ENCODE measurements around the gene IFI27L2. TPM values are rescaled to one million over a fixed set of nuclear protein-coding genes. Genes with fewer than 3 reads are reported as not detected.

Gene IFI27L2
- total RNA-seq, 2 experiments from 2014 or later = 76.4 to 77.9 TPM

DNA sequence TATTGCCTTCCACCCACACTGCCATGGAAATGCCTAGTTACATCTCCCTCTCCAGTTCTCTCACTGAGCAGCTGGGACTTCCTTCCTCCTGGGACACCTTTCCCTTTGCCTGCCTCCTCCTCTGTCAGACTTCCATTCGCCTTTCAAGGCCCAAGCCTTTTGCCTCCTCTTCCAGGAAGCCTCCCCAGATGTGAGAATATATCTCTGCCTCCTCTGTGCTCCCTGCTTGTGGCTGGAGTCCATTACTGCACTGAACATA lies 3.1 kb downstream of the IFI27L2 start:
- Mint-ChIP-seq H3K27me3 (peaks cover 12% of the 10 kb centered on the region), H3K4me3 (no peak overlapping the region), H3K27ac (no peak overlapping the region), H3K4me1 (peaks cover 11% of the 10 kb centered on the region), H3K9me3 (peaks cover 3% of the 10 kb centered on the region), H3K36me3 (no peaks in the 10 kb centered on the region)
- no peak for ATAC-seq (ENCODE audit: low read depth)
- no peak for DNase-seq
- POLR2A ChIA-PET = interaction anchor here (1.5 kb wide), 1 partner anchor 12 kb away, joined by 3 read pairs; no protein-coding TSS in a partner anchor

DNA sequence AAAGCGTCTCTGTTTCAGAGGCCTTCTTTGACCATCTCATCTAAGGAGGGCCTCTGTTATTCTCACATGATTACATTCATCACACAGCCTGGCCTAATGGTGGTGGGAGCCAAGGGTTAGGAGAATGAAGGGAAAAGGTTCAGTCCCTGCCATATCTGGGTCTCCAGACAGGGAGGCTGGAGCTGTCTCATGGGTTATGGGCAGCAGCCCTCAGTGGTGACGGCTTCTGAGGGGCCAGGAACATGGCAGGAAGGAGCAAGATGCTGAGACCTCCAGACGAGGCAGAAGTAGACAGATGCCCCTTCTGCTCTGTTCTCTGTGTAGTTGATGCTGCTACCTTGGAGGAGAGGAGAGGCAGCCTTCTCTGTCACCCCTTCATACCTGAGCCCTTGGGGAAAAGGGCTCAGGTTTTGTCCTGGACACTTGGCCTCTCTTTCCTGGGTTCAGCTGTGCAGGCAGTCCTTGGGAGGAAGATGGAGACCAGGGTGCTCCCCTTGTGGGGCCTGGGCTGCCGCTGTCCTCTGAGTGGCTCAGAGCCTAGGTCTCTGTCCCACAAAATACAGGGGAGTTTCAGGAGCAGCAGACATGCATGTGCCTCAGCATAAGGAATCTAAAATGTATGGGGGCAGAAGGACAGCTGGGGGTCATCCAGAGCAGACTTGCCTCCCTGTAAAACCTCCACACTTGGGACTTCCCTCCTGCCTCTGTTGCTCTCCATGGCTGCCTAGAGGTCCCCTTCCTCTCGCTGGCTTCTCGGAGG lies 3.6 kb downstream of the IFI27L2 start:
- peaks cover 9% of the 10 kb centered on the region for H3K27me3 Mint-ChIP-seq
- peaks cover 7% of the 10 kb centered on the region for H3K9me3 Mint-ChIP-seq
- POLR2A ChIA-PET = interaction anchor here (1.2 to 1.5 kb wide), 2 partner anchors 11 to 12 kb away, joined by 3 to 4 read pairs; no protein-coding TSS in a partner anchor
- H3K4me3 Mint-ChIP-seq = no peak overlapping the region
- no peak overlapping the region for H3K27ac Mint-ChIP-seq
- DNase-seq (no peak), ATAC-seq (ENCODE audit: low read depth) (no peak)
- H3K36me3 Mint-ChIP-seq = no peaks in the 10 kb centered on the region
- H3K4me1 Mint-ChIP-seq = peaks cover 11% of the 10 kb centered on the region

DNA sequence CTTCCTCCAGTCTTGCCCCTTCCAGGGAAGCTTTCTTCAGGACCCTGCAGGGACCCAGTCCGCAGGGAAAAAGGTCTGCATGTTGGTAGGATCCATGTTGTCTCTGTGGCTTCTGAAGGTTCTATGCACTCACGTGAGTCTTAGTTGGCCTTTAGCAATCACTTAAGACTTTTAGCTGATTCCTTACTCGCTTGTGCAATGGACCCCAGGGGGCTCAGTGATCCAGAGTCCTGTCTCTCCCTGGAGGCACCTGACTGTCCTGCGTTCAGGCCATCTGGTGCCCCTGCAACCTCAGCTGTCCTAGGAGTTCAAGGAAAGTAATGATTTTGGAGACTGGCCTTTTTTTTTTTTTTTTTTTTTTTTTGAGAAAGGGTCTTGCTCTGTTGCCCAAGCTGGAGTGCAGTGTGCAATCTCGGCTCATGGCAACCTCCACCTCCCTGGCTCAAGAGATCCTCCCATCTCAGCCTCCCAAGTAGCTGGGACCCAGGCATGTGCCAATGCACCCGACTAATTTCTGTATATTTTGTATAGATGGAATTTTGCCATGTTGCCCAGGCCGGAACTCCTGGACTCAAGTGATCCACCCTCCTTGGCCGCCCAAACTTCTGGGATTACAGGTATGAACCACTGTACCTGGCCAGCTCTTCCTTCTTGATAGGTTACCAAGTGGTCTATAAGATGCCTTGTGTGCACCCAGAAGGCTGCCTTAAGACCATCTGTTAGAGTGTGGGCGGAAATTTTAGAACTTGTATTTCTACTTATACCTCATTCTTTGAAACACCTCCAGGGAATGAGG lies 4.6 kb downstream of the IFI27L2 start:
- no peak overlapping the region for H3K4me3 Mint-ChIP-seq
- H3K9me3 Mint-ChIP-seq = peaks cover 13% of the 10 kb centered on the region
- POLR2A ChIA-PET = interaction anchor here (0.9 to 1.5 kb wide), 3 partner anchors 10 to 44 kb away, joined by 3 to 4 read pairs (median 4); partner anchors contain the start of genes DDX24, IFI27 and IFI27L1
- no peak overlapping the region for H3K27ac Mint-ChIP-seq
- peaks cover 5% of the 10 kb centered on the region for H3K4me1 Mint-ChIP-seq
- DNase-seq (no peak), ATAC-seq (ENCODE audit: low read depth) (no peak)
- no peaks in the 10 kb centered on the region for H3K36me3 Mint-ChIP-seq
- H3K27me3 Mint-ChIP-seq = peaks cover 6% of the 10 kb centered on the region

DNA sequence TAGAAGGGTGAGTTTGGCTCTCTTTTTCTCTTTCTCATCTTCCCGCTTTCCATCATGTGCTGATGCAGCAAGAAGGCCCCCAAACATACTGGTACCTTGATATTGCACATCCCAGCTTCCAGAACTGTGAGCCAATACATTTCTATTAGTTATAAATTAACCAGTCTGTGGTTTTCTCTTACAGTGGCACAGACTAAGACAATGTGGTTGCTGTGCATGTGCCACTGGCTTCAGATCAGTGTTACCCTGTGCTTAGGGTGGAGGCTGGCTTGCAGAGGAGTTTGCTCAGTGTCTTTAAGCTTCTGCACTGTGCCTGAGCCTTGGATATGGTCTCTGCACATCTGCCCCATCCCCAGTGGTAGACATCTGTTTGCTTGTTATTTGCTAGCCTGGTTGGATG lies 5.5 kb downstream of the IFI27L2 start:
- H3K9me3 Mint-ChIP-seq = peaks cover 18% of the 10 kb centered on the region
- ATAC-seq (ENCODE audit: low read depth) = no peak
- no peak overlapping the region for H3K4me3 Mint-ChIP-seq
- DNase-seq = no peak
- peaks cover 5% of the 10 kb centered on the region for H3K4me1 Mint-ChIP-seq
- peaks cover 9% of the 10 kb centered on the region for H3K27me3 Mint-ChIP-seq
- H3K27ac Mint-ChIP-seq = no peak overlapping the region
- no peaks in the 10 kb centered on the region for H3K36me3 Mint-ChIP-seq
- POLR2A ChIA-PET = interaction anchor here (1.5 kb wide), 1 partner anchor 13 kb away, joined by 3 read pairs; the partner anchor contains the start of gene IFI27

DNA sequence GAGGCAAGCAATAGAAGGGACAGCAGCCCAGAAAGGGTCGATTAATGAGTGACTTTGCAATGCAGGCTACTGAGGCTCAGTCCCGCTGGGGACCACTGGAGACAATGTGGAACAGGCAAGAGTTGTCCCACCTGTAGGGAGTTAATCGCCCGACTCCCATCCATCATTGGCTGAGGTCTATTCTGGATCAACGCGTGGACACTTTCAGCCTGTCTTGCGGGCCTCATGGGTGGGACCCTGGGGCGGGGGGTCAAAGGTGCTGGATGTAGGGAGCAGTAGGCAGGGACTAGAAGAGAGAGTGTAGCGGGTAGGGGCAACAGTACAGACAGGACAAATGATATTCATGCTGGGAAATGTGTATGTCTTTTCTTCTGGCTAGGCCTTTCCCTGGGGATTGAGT lies 6.1 kb downstream of the IFI27L2 start:
- peaks cover 9% of the 10 kb centered on the region for H3K27me3 Mint-ChIP-seq
- H3K4me3 Mint-ChIP-seq = no peak overlapping the region
- no peak for ATAC-seq (ENCODE audit: low read depth)
- DNase-seq = no peak
- peaks cover 18% of the 10 kb centered on the region for H3K9me3 Mint-ChIP-seq
- POLR2A ChIA-PET = interaction anchor here (1.5 kb wide), 1 partner anchor 13 kb away, joined by 3 read pairs; the partner anchor contains the start of gene IFI27
- no peaks in the 10 kb centered on the region for H3K36me3 Mint-ChIP-seq
- H3K4me1 Mint-ChIP-seq = peaks cover under 1% of the 10 kb centered on the region
- no peak overlapping the region for H3K27ac Mint-ChIP-seq

DNA sequence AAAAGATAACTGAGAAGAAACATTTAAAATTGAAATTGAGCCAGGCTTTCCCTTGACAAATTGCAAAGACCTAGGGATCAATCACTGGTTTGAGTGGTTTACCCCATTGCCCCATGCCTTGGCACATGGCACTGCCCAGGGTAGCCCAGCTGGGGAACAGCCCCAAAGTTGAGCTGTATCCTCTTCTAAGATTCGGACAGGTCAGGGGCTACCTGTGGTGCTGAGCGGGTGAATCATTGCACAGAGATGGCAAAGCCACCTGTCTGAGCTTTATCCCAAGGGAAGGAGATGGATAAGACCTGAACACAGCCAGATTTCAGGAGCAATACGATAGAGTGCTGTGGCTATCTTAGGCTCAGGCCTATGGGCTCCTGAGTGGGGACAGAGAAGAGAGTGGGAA lies 7.0 kb downstream of the IFI27L2 start:
- Mint-ChIP-seq H3K27ac (no peak overlapping the region), H3K9me3 (peaks cover 18% of the 10 kb centered on the region)

DNA sequence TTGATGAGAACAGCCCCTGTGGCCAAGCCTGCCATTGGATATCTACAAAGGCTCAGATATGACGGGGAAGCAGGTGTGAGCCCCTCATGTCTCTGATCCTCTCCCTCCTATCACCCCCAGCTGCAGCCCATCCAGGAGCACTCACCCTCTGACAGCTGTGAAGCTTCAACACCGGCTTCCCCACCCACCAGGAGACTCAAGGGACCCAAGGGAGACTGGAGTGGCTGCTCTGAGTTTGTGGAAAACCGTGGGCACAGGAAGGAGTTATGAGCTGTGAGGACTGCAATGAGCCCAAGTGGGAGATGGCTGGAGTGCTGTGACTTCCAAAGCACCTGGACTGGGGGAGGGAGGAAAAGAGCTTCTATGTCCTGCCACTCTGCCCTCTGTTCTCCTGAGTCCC lies 7.9 kb downstream of the IFI27L2 start:
- Mint-ChIP-seq H3K4me3 (no peak overlapping the region), H3K4me1 (peaks cover 11% of the 10 kb centered on the region), H3K9me3 (peaks cover 18% of the 10 kb centered on the region), H3K27me3 (peaks cover 10% of the 10 kb centered on the region), H3K27ac (no peak overlapping the region), H3K36me3 (no peaks in the 10 kb centered on the region)
- ATAC-seq (ENCODE audit: low read depth) = no peak
- no peak for DNase-seq
- POLR2A ChIA-PET = no interaction called here

More for the DNA sequence above, 7.0 kb downstream of the IFI27L2 start:
- DNase-seq (no peak), ATAC-seq (ENCODE audit: low read depth) (no peak)
- POLR2A ChIA-PET = no interaction called here
- Mint-ChIP-seq H3K4me1 (peaks cover 8% of the 10 kb centered on the region), H3K4me3 (no peak overlapping the region), H3K36me3 (no peaks in the 10 kb centered on the region), H3K27me3 (peaks cover 10% of the 10 kb centered on the region)

DNA sequence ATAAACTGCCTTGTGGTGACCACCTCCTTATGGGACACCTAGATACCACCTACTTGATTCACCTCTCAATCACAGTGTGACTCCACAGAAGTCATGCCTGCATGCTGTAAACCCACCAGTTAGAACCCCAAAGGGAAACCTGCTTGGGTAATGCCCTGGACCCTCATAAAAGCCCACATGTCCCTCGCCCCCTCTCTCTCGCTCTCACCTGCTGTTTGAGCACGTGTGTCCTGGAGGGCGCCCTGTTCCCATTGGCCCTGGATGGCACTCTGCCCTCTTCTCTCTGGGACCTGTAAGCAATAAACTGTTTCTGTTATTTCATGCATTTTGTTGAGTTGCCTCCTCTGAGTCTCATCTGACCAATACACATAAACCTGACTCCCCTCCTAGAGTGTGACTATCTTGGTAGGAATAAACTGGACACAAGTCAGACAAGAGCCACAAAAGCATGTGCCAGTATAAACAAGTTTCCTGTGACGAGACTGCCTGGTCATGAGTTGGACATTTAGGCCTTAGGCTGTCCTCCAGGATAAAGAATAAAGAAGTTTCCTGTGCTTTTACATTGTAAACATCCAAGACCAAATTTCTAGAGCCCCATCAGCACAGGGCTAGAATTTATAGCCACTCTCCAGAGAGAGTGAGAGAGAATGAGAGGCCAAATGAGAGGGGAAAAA lies 8.6 kb downstream of the IFI27L2 start:
- H3K27ac Mint-ChIP-seq = no peak overlapping the region
- DNase-seq = no peak
- H3K27me3 Mint-ChIP-seq = peaks cover 10% of the 10 kb centered on the region
- no peak overlapping the region for H3K4me3 Mint-ChIP-seq
- H3K4me1 Mint-ChIP-seq = peaks cover 11% of the 10 kb centered on the region
- H3K36me3 Mint-ChIP-seq = no peaks in the 10 kb centered on the region
- no peak for ATAC-seq (ENCODE audit: low read depth)
- peaks cover 18% of the 10 kb centered on the region for H3K9me3 Mint-ChIP-seq
- POLR2A ChIA-PET = no interaction called here

DNA sequence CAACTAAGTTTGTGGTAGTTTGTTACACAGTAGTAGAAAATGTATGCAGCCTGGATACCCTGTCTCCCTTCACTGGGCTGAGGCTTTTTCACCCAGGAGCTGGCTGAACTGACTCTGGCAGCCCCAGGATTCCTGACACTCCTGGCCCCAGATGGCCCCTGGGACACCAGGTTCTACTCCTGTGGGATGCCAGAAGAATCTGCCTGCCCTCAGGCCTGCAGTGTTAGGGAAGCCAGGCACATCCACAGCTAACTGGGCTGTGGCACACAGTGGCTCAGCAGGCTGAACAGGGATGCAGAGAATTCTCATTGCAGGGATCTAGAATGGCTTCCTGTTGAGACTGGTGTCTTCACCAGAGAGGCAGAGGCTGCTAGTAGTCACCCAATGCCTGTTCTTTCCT lies 10.3 kb downstream of the IFI27L2 start:
- Mint-ChIP-seq H3K4me3 (no peak overlapping the region), H3K36me3 (peaks cover 4% of the 10 kb centered on the region), H3K9me3 (peaks cover 18% of the 10 kb centered on the region), H3K4me1 (peaks cover 20% of the 10 kb centered on the region), H3K27ac (no peak overlapping the region), H3K27me3 (peaks cover 9% of the 10 kb centered on the region)
- DNase-seq (no peak), ATAC-seq (ENCODE audit: low read depth) (no peak)
- POLR2A ChIA-PET = interaction anchor here (1.0 kb wide), 1 partner anchor 9 kb away, joined by 5 read pairs; no protein-coding TSS in a partner anchor

DNA sequence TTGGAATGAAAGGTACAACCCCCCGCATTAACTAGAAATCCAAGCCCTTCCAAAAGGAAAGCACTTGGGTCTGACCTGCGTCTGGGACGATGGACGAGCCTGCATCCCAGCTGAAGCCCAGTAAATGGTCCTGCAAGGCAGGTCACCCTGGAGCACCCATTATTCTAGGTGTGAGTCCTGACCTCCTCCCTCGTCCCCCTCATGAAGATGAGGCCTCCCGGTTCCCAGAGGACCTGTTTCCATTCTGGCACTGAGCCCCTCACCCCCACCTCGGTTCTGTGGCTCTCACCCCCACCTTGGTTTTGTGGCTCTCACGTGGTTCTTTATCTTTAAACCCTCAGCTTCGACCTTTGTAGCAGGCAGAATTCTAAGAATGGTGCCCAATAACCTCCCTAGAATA lies 11.5 kb downstream of the IFI27L2 start:
- DNase-seq (no peak), ATAC-seq (ENCODE audit: low read depth) (no peak)
- Mint-ChIP-seq H3K27me3 (peaks cover 9% of the 10 kb centered on the region), H3K27ac (no peak overlapping the region), H3K4me3 (no peak overlapping the region), H3K36me3 (peaks cover 4% of the 10 kb centered on the region), H3K9me3 (peaks cover 16% of the 10 kb centered on the region), H3K4me1 (peaks cover 24% of the 10 kb centered on the region)
- POLR2A ChIA-PET = no interaction called here

DNA sequence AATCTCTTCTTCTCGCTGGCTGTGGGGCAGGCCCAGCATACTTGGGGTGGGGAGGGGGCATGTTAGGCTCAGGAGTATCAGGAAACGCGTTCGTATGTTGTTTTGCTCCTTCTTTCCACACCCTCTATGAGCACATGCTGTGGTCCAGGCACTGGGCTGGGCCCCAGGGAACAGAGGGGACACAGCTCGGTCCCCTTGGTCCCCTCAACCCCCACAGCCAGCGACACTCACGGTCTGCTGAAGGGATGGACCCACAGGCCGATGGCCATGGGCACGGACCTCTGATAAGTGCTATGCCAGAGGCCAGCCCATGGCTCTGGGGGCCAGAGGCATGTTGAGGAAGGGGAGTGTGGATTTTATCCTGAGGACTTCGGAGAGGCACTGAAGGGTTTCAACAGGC lies 12.7 kb downstream of the IFI27L2 start:
- Mint-ChIP-seq H3K4me1 (peaks cover 31% of the 10 kb centered on the region), H3K27ac (no peak overlapping the region), H3K36me3 (peaks cover 12% of the 10 kb centered on the region), H3K27me3 (peaks cover 9% of the 10 kb centered on the region), H3K4me3 (no peak overlapping the region), H3K9me3 (peaks cover 15% of the 10 kb centered on the region)
- ATAC-seq (ENCODE audit: low read depth) (no peak), DNase-seq (no peak)
- POLR2A ChIA-PET = interaction anchor here (1.0 kb wide), 1 partner anchor 13 kb away, joined by 3 read pairs; the partner anchor contains the start of gene IFI27L2

DNA sequence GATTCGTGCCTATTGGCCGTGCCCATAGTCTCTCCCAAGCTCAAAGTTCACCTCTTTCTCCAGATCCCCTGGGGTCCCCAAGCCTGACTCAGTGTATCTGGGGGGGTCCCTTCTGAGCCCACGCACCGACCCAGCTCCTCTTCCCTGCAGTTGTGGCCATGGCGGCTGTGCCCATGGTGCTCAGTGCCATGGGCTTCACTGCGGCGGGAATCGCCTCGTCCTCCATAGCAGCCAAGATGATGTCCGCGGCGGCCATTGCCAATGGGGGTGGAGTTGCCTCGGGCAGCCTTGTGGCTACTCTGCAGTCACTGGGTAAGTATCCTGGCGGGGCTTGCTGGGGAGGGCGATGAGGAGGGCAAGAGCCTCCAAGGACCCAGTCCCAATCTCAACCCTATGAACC lies 13.8 kb downstream of the IFI27L2 start:
- Mint-ChIP-seq H3K4me3 (no peak overlapping the region), H3K27me3 (peaks cover 4% of the 10 kb centered on the region), H3K27ac (no peak overlapping the region), H3K4me1 (peaks cover 35% of the 10 kb centered on the region), H3K36me3 (peaks cover 12% of the 10 kb centered on the region), H3K9me3 (peaks cover 9% of the 10 kb centered on the region)
- POLR2A ChIA-PET = interaction anchor here (1.5 to 1.6 kb wide), 3 partner anchors 9 to 34 kb away, joined by 4 to 5 read pairs (median 4); partner anchors contain the start of genes DDX24 and IFI27L1
- ATAC-seq (ENCODE audit: low read depth) = no peak
- DNase-seq = no peak

DNA sequence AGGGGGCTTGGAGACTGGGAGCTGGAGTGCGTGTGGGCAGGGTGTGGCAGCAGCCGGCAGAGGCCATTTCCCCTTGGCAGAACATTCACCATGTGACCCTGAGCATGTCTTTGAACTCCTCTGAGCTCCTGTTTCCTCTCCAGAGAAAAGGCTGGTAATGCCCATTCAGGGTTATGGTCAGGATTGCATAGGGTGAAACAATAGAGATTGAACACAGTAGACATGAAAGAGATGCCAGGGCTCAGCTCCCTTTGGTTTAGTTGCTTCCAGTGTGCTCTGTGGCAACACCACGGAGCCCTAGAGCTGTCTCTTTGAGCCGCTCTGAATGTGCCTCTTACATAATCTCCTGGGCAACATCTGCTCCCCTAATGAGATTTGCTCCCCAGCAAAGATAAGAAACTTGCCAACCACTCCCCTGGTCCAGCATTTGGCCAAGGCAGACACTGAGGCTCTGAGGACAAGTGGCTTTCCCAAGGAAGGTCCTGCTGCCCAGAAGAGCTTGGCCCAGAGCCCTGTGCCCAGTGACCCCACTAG lies 14.3 kb downstream of the IFI27L2 start:
- Mint-ChIP-seq H3K27ac (peak overlapping the region; percentile 9), H3K9me3 (peaks cover 6% of the 10 kb centered on the region), H3K4me3 (peak overlapping the region; percentile 9), H3K27me3 (peaks cover 4% of the 10 kb centered on the region), H3K4me1 (peaks cover 39% of the 10 kb centered on the region), H3K36me3 (peaks cover 15% of the 10 kb centered on the region)
- DNase-seq = no peak
- no peak for ATAC-seq (ENCODE audit: low read depth)
- POLR2A ChIA-PET = interaction anchor here (1.4 to 1.6 kb wide), 4 partner anchors 10 to 34 kb away, joined by 3 to 5 read pairs (median 4); partner anchors contain the start of genes DDX24 and IFI27L1

Data from activated naive CD8-positive, alpha-beta T cell treated with anti-CD3 and anti-CD28 coated beads, Interleukin-2, amount 10 ng/mL, durations not matched to agents 7 days and 5 days (primary cell).